Measurements from ENCODE around the gene CLEC4A.
"Not testable (repeated sequence)": the region's sequence is repeated elsewhere in the genome, so short reads cannot be mapped to it uniquely, and the experiment has no call there.

Gene CLEC4A

GRCh38 chr12:8096281-8096915 lies 27.0 kb upstream of the CLEC4A start:
- H3K9ac ChIP-seq (ENCODE audit: low read depth, low read length), result no peak overlapping the region
- H3K9me3 ChIP-seq (ENCODE audit: control insufficient read depth, insufficient read depth, low read length), result no peaks in the 10 kb centered on the region
- H3K36me3 ChIP-seq (ENCODE audit: insufficient read depth, low read length), result 0 out of 2 replicates have a peak, but pooled peaks cover 3% of the 10 kb centered on the region
- no peaks in the 10 kb centered on the region for H3K4me1 ChIP-seq (ENCODE audit: insufficient read depth, low read length)

- Histone ChIP-seq H3K4me1 (ENCODE audit: insufficient read depth, low read length) (no peaks in the 10 kb centered on the region), H3K9ac (ENCODE audit: low read depth, low read length) (no peak overlapping the region), H3K9me3 (ENCODE audit: control insufficient read depth, insufficient read depth, low read length) (no peaks in the 10 kb centered on the region; the same call in 1 of the 2 replicates), H3K36me3 (ENCODE audit: insufficient read depth, low read length) (0 out of 2 replicates have a peak, but pooled peaks cover 3% of the 10 kb centered on the region)
Measured at GRCh38 chr12:8099235-8099634, 24.2 kb upstream of the CLEC4A start.

GRCh38 chr12:8108808-8109398 lies 14.5 kb upstream of the CLEC4A start:
- H3K9ac ChIP-seq (ENCODE audit: low read depth, low read length), result no peak overlapping the region
- no peaks in the 10 kb centered on the region; the same call in 1 of the 2 replicates for H3K9me3 ChIP-seq (ENCODE audit: control insufficient read depth, insufficient read depth, low read length)

GRCh38 chr12:8113117-8113516 lies 10.3 kb upstream of the CLEC4A start:
- not testable (repeated sequence) for H3K9me3 ChIP-seq (ENCODE audit: control insufficient read depth, insufficient read depth, low read length); H3K9ac ChIP-seq (ENCODE audit: low read depth, low read length); H3K4me1 ChIP-seq (ENCODE audit: insufficient read depth, low read length); H3K36me3 ChIP-seq (ENCODE audit: insufficient read depth, low read length)

More at GRCh38 chr12:8108808-8109398, 14.5 kb upstream of the CLEC4A start:
- no peaks in the 10 kb centered on the region for H3K4me1 ChIP-seq (ENCODE audit: insufficient read depth, low read length)
- no peaks in the 10 kb centered on the region; the same call in 1 of the 2 replicates for H3K36me3 ChIP-seq (ENCODE audit: insufficient read depth, low read length)

- H3K9ac ChIP-seq (ENCODE audit: low read depth, low read length), result no peak overlapping the region
- no peaks in the 10 kb centered on the region for H3K36me3 ChIP-seq (ENCODE audit: insufficient read depth, low read length)
- H3K9me3 ChIP-seq (ENCODE audit: control insufficient read depth, insufficient read depth, low read length), result no peaks in the 10 kb centered on the region
Measured at GRCh38 chr12:8120072-8120713, 3.2 kb upstream of the CLEC4A start.

GRCh38 chr12:8127138-8127537 lies 3.7 kb downstream of the CLEC4A start:
- Histone ChIP-seq H3K9me3 (ENCODE audit: control insufficient read depth, insufficient read depth, low read length) (no peaks in the 10 kb centered on the region), H3K36me3 (ENCODE audit: insufficient read depth, low read length) (no peaks in the 10 kb centered on the region), H3K9ac (ENCODE audit: low read depth, low read length) (no peak overlapping the region), H3K4me1 (ENCODE audit: insufficient read depth, low read length) (no peaks in the 10 kb centered on the region)

More at GRCh38 chr12:8120072-8120713, 3.2 kb upstream of the CLEC4A start:
- H3K4me1 ChIP-seq (ENCODE audit: insufficient read depth, low read length), result peaks cover 6% of the 10 kb centered on the region; the same call in 1 of the 2 replicates

GRCh38 chr12:8133636-8134397 lies 10.4 kb downstream of the CLEC4A start:
- not testable (repeated sequence) for H3K36me3 ChIP-seq (ENCODE audit: insufficient read depth, low read length); H3K4me1 ChIP-seq (ENCODE audit: insufficient read depth, low read length); H3K9me3 ChIP-seq (ENCODE audit: control insufficient read depth, insufficient read depth, low read length); H3K9ac ChIP-seq (ENCODE audit: low read depth, low read length)

- H3K36me3 ChIP-seq (ENCODE audit: insufficient read depth, low read length); H3K9me3 ChIP-seq (ENCODE audit: control insufficient read depth, insufficient read depth, low read length); H3K4me1 ChIP-seq (ENCODE audit: insufficient read depth, low read length); H3K9ac ChIP-seq (ENCODE audit: low read depth, low read length): not testable (repeated sequence)
Measured at GRCh38 chr12:8134398-8134930, 11.0 kb downstream of the CLEC4A start.

- H3K36me3 ChIP-seq (ENCODE audit: insufficient read depth, low read length); H3K4me1 ChIP-seq (ENCODE audit: insufficient read depth, low read length); H3K9me3 ChIP-seq (ENCODE audit: control insufficient read depth, insufficient read depth, low read length); H3K9ac ChIP-seq (ENCODE audit: low read depth, low read length): not testable (repeated sequence)
Measured at GRCh38 chr12:8141647-8142046, 18.2 kb downstream of the CLEC4A start.

- peaks cover 5% of the 10 kb centered on the region; the same call in 1 of the 2 replicates for H3K4me1 ChIP-seq (ENCODE audit: insufficient read depth, low read length)
- H3K36me3 ChIP-seq (ENCODE audit: insufficient read depth, low read length), result no peaks in the 10 kb centered on the region; the same call in 1 of the 2 replicates
- peaks cover 5% of the 10 kb centered on the region for H3K9me3 ChIP-seq (ENCODE audit: control insufficient read depth, insufficient read depth, low read length)
- H3K9ac ChIP-seq (ENCODE audit: low read depth, low read length), result no peak overlapping the region
Measured at GRCh38 chr12:8143261-8143660, 19.8 kb downstream of the CLEC4A start.

GRCh38 chr12:8145754-8146441 lies 22.5 kb downstream of the CLEC4A start:
- Histone ChIP-seq H3K4me1 (ENCODE audit: insufficient read depth, low read length) (peaks cover 5% of the 10 kb centered on the region; the same call in 1 of the 2 replicates), H3K9me3 (ENCODE audit: control insufficient read depth, insufficient read depth, low read length) (peaks cover 5% of the 10 kb centered on the region), H3K9ac (ENCODE audit: low read depth, low read length) (no peak overlapping the region), H3K36me3 (ENCODE audit: insufficient read depth, low read length) (no peaks in the 10 kb centered on the region; the same call in 1 of the 2 replicates)

- no peaks in the 10 kb centered on the region; the same call in 1 of the 2 replicates for H3K36me3 ChIP-seq (ENCODE audit: insufficient read depth, low read length)
- H3K4me1 ChIP-seq (ENCODE audit: insufficient read depth, low read length), result peaks cover 5% of the 10 kb centered on the region; the same call in 1 of the 2 replicates
- no peak overlapping the region for H3K9ac ChIP-seq (ENCODE audit: low read depth, low read length)
- peaks cover 5% of the 10 kb centered on the region for H3K9me3 ChIP-seq (ENCODE audit: control insufficient read depth, insufficient read depth, low read length)
Measured at GRCh38 chr12:8146442-8146771, 23.0 kb downstream of the CLEC4A start.

GRCh38 chr12:8154526-8154925 lies 31.1 kb downstream of the CLEC4A start:
- Histone ChIP-seq H3K36me3 (ENCODE audit: insufficient read depth, low read length) (no peaks in the 10 kb centered on the region), H3K9me3 (ENCODE audit: control insufficient read depth, insufficient read depth, low read length) (no peaks in the 10 kb centered on the region), H3K4me1 (ENCODE audit: insufficient read depth, low read length) (peaks cover 11% of the 10 kb centered on the region), H3K9ac (ENCODE audit: low read depth, low read length) (no peak overlapping the region)

GRCh38 chr12:8156416-8156815 lies 33.0 kb downstream of the CLEC4A start:
- Histone ChIP-seq H3K4me1 (ENCODE audit: insufficient read depth, low read length) (peaks cover 11% of the 10 kb centered on the region), H3K9ac (ENCODE audit: low read depth, low read length) (no peak overlapping the region), H3K36me3 (ENCODE audit: insufficient read depth, low read length) (no peaks in the 10 kb centered on the region), H3K9me3 (ENCODE audit: control insufficient read depth, insufficient read depth, low read length) (no peaks in the 10 kb centered on the region)
